HG03571 (cell line): ENCODE measurements around the gene FUBP3.
"Not testable (repeated sequence)": the region's sequence is repeated elsewhere in the genome, so short reads cannot be mapped to it uniquely, and the experiment has no call there.

Experiments
- ATAC-seq: cut with Tn5 transposase; IDR thresholded peaks from one replicate; pipeline ENCODE4 v1.9.1; 2021; ENCODE audit not compliant: unreplicated experiment

The FUBP3 gene

DNA sequence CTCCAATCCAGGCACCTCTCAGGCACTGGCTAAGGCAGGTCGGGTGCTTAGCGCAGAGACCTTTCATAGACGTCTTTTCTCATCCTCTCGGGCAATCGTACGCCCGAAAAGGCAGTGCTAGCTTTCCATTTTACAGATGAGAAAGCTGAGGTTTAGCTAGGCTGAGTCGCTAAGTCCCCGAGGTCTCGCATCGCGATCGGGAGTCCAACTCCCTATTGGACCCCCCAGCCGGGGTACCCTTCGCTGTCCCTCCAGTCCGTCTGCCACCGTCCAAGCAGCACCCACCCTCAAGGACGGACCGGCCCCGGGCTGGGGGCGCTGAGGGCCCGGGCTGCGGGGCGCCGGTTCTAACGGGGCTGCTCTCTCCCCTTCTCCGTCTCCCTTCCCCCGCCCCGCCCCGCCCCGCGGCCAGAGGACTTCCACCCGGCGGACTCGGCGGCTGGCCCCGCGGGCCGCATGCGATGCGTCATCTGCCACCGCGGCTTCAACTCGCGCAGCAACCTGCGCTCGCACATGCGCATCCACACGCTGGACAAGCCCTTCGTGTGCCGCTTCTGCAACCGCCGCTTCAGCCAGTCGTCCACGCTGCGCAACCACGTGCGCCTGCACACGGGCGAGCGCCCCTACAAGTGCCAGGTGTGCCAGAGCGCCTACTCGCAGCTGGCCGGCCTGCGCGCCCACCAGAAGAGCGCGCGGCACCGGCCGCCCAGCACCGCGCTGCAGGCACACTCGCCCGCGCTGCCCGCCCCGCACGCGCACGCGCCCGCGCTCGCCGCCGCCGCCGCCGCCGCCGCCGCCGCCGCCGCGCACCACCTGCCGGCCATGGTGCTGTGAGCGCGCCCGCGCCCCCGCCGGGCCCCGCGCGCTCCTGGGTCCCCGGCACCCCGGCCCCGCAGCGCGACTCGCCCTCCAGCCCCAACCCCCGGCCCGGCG is 101.7 kb downstream of the FUBP3 start:
- no peak for ATAC-seq

DNA sequence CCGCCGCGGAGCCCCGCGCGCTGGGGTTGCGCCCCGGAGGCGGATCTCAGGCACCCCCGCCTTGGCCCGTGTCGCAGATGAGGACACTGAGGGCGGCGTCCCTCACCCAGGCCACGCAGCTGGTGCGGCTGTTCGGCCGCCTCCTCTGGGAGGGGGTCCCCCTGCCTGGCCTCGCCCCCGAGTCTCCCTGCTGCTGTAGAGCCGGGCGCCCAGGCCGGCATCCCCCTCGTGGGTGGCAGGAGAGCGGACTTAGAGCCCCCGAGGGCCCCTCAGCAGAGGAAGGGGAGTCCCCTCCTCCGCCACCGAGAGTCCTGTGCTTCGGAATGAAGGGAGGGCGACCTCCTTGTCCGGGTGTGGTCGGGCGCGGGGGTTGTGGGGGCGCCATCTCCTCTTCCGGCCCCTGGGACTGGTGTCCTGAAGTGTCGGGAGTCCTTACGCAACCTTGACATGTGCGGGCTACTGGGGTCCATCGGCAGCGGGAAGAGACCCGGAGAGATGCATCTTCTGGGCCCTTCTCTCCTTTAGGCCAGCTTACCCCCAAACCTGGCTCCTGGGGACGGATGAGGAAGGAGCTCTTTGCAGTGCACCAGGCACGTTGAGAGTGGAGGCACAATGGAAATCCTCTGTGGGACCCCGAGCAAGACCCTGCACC is 102.5 kb downstream of the FUBP3 start:
- ATAC-seq, result no peak

DNA sequence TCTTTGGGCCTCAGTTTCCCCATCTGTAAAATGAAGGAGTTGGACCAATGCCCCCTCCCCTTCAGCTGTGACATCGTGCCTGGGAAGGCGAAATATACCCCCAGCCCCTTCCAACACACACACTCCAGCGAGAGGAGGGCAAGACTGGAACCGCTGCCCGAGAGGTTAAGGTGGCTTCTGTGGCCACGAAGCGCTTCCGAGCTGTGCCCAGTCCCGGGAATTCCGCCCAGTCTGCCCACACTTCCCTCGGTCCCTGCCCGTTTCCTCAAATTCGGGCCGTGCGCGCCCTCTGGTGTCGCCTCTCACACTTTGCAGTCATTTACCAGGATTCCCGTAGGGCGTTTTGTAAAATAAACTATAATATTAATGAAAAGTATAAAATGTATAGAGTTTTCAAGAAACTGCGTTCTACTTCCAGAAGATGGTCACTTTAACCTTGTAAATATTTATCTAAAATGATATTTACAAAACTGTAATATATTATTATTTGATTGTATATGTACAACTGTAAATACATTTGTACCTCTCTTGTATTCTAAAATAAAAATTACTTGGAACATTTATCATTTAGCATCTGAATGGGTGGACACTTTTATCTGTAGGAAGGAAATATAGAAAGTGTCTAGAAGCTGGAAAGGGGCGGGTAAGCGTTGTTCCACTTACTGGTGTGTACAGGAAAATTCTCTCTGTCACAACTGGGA is 103.2 kb downstream of the FUBP3 start:
- no peak for ATAC-seq

DNA sequence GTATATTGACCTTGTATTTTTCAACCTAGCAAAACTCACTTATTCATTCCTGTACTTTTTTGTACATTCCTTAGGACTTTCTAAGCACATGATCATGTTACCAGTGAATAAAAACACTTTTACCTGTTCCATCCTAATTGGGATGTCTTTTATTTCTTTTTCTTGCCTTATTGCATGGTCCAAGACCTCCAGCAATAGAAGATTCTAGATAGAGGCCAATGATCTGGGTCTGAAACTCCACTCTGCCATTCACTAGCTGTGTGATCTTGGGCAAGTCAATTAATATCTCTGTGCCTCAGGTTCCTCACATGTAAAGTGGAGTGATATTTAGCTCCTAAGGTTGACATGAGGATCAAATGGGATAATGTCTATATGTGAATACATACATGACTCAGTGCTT is 105.7 kb downstream of the FUBP3 start:
- ATAC-seq, result no peak

DNA sequence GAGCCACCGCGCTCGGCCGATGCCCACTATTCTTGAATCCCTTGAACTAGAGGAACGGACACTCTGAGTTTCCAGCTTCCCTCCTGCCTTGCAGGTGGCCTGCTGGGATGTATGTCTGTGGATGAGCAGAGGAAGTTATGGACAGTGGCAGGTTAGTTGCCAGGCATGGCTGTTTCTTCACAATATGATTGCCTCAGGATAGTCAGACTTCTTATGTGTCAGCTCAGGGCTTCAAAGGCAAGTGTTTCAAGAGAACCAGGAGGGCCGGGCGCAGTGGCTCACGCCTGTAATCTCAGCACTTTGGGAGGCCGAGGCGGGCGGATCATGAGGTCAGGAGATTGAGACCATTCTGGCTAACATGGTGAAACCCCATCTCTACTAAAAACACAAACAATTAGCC is 106.6 kb downstream of the FUBP3 start:
- ATAC-seq, result not testable (repeated sequence)

DNA sequence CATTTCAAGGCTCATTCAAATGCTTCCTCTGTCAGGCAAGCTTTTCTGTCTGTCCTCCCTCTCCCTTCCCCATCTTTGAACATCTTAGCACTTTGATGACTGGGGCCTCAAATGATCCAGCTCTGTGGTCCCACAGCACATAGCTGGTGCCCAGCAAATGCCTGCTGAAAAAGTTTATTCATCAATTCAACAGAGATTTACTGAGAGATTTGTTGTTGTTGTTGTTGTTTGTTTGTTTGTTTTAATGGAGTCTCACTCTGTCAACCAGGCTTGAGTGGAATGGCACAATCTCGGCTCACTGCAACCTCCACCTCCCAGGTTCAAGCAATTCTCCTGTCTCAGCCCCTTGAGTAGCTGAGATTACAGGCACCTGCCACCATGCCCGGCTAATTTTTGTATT is 108.2 kb downstream of the FUBP3 start:
- no peak for ATAC-seq
